Measurements from ENCODE around the gene POU6F2. TPM values are rescaled to one million over a fixed set of nuclear protein-coding genes. Genes with fewer than 3 reads are reported as not detected.

POU6F2 gene
- total RNA-seq, 2 experiments from 2014 or later, result not detected

GRCh38 chr7:39054731-39055130, 77.0 kb downstream of the POU6F2 start:
- no peak for DNase-seq
- Mint-ChIP-seq H3K9me3 (no peaks in the 10 kb centered on the region), H3K27me3 (no peaks in the 10 kb centered on the region), H3K27ac (no peak overlapping the region), H3K4me3 (no peak overlapping the region), H3K4me1 (no peaks in the 10 kb centered on the region), H3K36me3 (ENCODE audit: low read depth) (no peaks in the 10 kb centered on the region)
- CTCF ChIA-PET, result no interaction called here
- POLR2A ChIA-PET, result no interaction called here

- H3K27me3 Mint-ChIP-seq, result no peaks in the 10 kb centered on the region
These were observed 78.4 kb downstream of the POU6F2 start for GRCh38 chr7:39056153-39056552.

GRCh38 chr7:39062811-39063210, 85.1 kb downstream of the POU6F2 start:
- Mint-ChIP-seq H3K36me3 (ENCODE audit: low read depth) (no peaks in the 10 kb centered on the region), H3K4me3 (no peak overlapping the region), H3K9me3 (no peaks in the 10 kb centered on the region), H3K4me1 (no peaks in the 10 kb centered on the region), H3K27me3 (no peaks in the 10 kb centered on the region), H3K27ac (no peak overlapping the region)
- POLR2A ChIA-PET, result no interaction called here
- CTCF ChIA-PET, result no interaction called here
- no peak for DNase-seq

More at GRCh38 chr7:39056153-39056552, 78.4 kb downstream of the POU6F2 start:
- H3K4me3 Mint-ChIP-seq, result no peak overlapping the region
- CTCF ChIA-PET, result no interaction called here
- no peak overlapping the region for H3K27ac Mint-ChIP-seq
- no peaks in the 10 kb centered on the region for H3K4me1 Mint-ChIP-seq
- DNase-seq, result no peak
- POLR2A ChIA-PET, result no interaction called here
- no peaks in the 10 kb centered on the region for H3K36me3 Mint-ChIP-seq (ENCODE audit: low read depth)
- no peaks in the 10 kb centered on the region for H3K9me3 Mint-ChIP-seq

GRCh38 chr7:39069031-39069430, 91.3 kb downstream of the POU6F2 start:
- H3K4me3 Mint-ChIP-seq, result no peak overlapping the region
- no peaks in the 10 kb centered on the region for H3K4me1 Mint-ChIP-seq
- ChIA-PET CTCF (no interaction called here), POLR2A (no interaction called here)
- H3K36me3 Mint-ChIP-seq (ENCODE audit: low read depth), result no peaks in the 10 kb centered on the region
- H3K27ac Mint-ChIP-seq, result no peak overlapping the region
- DNase-seq, result no peak
- H3K9me3 Mint-ChIP-seq, result no peaks in the 10 kb centered on the region
- H3K27me3 Mint-ChIP-seq, result no peaks in the 10 kb centered on the region

- no peaks in the 10 kb centered on the region for H3K9me3 Mint-ChIP-seq
- no peaks in the 10 kb centered on the region for H3K27me3 Mint-ChIP-seq
- H3K36me3 Mint-ChIP-seq (ENCODE audit: low read depth), result no peaks in the 10 kb centered on the region
- CTCF ChIA-PET, result no interaction called here
- H3K4me3 Mint-ChIP-seq, result no peak overlapping the region
- H3K27ac Mint-ChIP-seq, result no peak overlapping the region
- no peak for DNase-seq
- H3K4me1 Mint-ChIP-seq, result no peaks in the 10 kb centered on the region
- POLR2A ChIA-PET, result no interaction called here
These were observed 92.5 kb downstream of the POU6F2 start for GRCh38 chr7:39069896-39070881.

GRCh38 chr7:39071116-39071515, 93.4 kb downstream of the POU6F2 start:
- Mint-ChIP-seq H3K27ac (no peak overlapping the region), H3K4me1 (no peaks in the 10 kb centered on the region), H3K9me3 (no peaks in the 10 kb centered on the region), H3K4me3 (no peak overlapping the region), H3K36me3 (ENCODE audit: low read depth) (no peaks in the 10 kb centered on the region), H3K27me3 (no peaks in the 10 kb centered on the region)
- ChIA-PET CTCF (no interaction called here), POLR2A (no interaction called here)
- DNase-seq, result no peak

- POLR2A ChIA-PET, result no interaction called here
- Mint-ChIP-seq H3K9me3 (no peaks in the 10 kb centered on the region), H3K36me3 (ENCODE audit: low read depth) (no peaks in the 10 kb centered on the region), H3K4me3 (no peak overlapping the region), H3K27me3 (no peaks in the 10 kb centered on the region), H3K27ac (no peak overlapping the region), H3K4me1 (no peaks in the 10 kb centered on the region)
- no peak for DNase-seq
- CTCF ChIA-PET, result no interaction called here
These were observed 95.7 kb downstream of the POU6F2 start for GRCh38 chr7:39073432-39073831.

GRCh38 chr7:39075210-39075609, 97.5 kb downstream of the POU6F2 start:
- no peaks in the 10 kb centered on the region for H3K9me3 Mint-ChIP-seq
- no peak overlapping the region for H3K4me3 Mint-ChIP-seq
- CTCF ChIA-PET, result no interaction called here
- H3K27ac Mint-ChIP-seq, result no peak overlapping the region
- no peak for DNase-seq
- POLR2A ChIA-PET, result no interaction called here
- H3K4me1 Mint-ChIP-seq, result no peaks in the 10 kb centered on the region
- H3K27me3 Mint-ChIP-seq, result no peaks in the 10 kb centered on the region
- no peaks in the 10 kb centered on the region for H3K36me3 Mint-ChIP-seq (ENCODE audit: low read depth)

GRCh38 chr7:39083781-39084180, 106.1 kb downstream of the POU6F2 start:
- Mint-ChIP-seq H3K4me1 (no peaks in the 10 kb centered on the region), H3K4me3 (no peak overlapping the region), H3K27me3 (no peaks in the 10 kb centered on the region), H3K36me3 (ENCODE audit: low read depth) (no peaks in the 10 kb centered on the region), H3K27ac (no peak overlapping the region), H3K9me3 (no peaks in the 10 kb centered on the region)
- CTCF ChIA-PET, result no interaction called here
- DNase-seq, result no peak
- POLR2A ChIA-PET, result no interaction called here

GRCh38 chr7:39084349-39084748, 106.6 kb downstream of the POU6F2 start:
- no peak for DNase-seq
- Mint-ChIP-seq H3K4me1 (no peaks in the 10 kb centered on the region), H3K9me3 (no peaks in the 10 kb centered on the region), H3K36me3 (ENCODE audit: low read depth) (no peaks in the 10 kb centered on the region), H3K27ac (no peak overlapping the region), H3K27me3 (no peaks in the 10 kb centered on the region), H3K4me3 (no peak overlapping the region)
- ChIA-PET POLR2A (no interaction called here), CTCF (no interaction called here)

- ChIA-PET POLR2A (no interaction called here), CTCF (no interaction called here)
- H3K27me3 Mint-ChIP-seq, result no peaks in the 10 kb centered on the region
These were observed 107.5 kb downstream of the POU6F2 start for GRCh38 chr7:39085189-39085588.

GRCh38 chr7:39085590-39086049, 107.9 kb downstream of the POU6F2 start:
- H3K27me3 Mint-ChIP-seq, result no peaks in the 10 kb centered on the region

More at GRCh38 chr7:39085189-39085588, 107.5 kb downstream of the POU6F2 start:
- no peaks in the 10 kb centered on the region for H3K36me3 Mint-ChIP-seq (ENCODE audit: low read depth)
- H3K27ac Mint-ChIP-seq, result no peak overlapping the region
- no peaks in the 10 kb centered on the region for H3K4me1 Mint-ChIP-seq
- no peaks in the 10 kb centered on the region for H3K9me3 Mint-ChIP-seq
- no peak overlapping the region for H3K4me3 Mint-ChIP-seq
- DNase-seq, result no peak

GRCh38 chr7:39086638-39087360, 109.1 kb downstream of the POU6F2 start:
- Mint-ChIP-seq H3K27ac (no peak overlapping the region), H3K36me3 (ENCODE audit: low read depth) (no peaks in the 10 kb centered on the region), H3K4me1 (no peaks in the 10 kb centered on the region), H3K27me3 (no peaks in the 10 kb centered on the region), H3K9me3 (no peaks in the 10 kb centered on the region), H3K4me3 (no peak overlapping the region)
- DNase-seq, result no peak
- ChIA-PET POLR2A (no interaction called here), CTCF (no interaction called here)

More at GRCh38 chr7:39085590-39086049, 107.9 kb downstream of the POU6F2 start:
- Mint-ChIP-seq H3K27ac (no peak overlapping the region), H3K4me1 (no peaks in the 10 kb centered on the region), H3K4me3 (no peak overlapping the region), H3K9me3 (no peaks in the 10 kb centered on the region), H3K36me3 (ENCODE audit: low read depth) (no peaks in the 10 kb centered on the region)
- DNase-seq, result no peak
- POLR2A ChIA-PET, result no interaction called here
- CTCF ChIA-PET, result no interaction called here
